GM06990 (cell line): ENCODE measurements around the gene ACKR2.

Source experiments
- DNase-seq: peaks from one replicate; pipeline ENCODE4 v3.0.0-alpha.2; 2011; ENCODE audit not compliant: insufficient read length; ENCODE audit errors: extremely low read depth
- H3K27me3 ChIP-seq: replicated peaks from 2 replicates; pipeline ENCODE4 v1.6.0; 2011; ENCODE audit warnings: low read length; ENCODE audit not compliant: control insufficient read depth, insufficient read depth
- H3K36me3 ChIP-seq: 2 replicates; pipeline ENCODE4 v1.5.1; 2011; ENCODE audit warnings: low read length; ENCODE audit not compliant: control insufficient read depth, insufficient read depth
- H3K4me3 ChIP-seq: replicated peaks from 2 replicates; pipeline ENCODE4 v1.5.1; 2011; ENCODE audit warnings: low read depth, mild to moderate bottlenecking, control low read depth, low read length
- TF ChIP-seq, protein P1 (sequence below): IDR thresholded peaks from 2 replicates; pipeline ENCODE4 v1.5.1; 2011; ENCODE audit warnings: low read length, control low read depth, mild to moderate bottlenecking, inconsistent platforms; ENCODE audit not compliant: insufficient read depth, poor library complexity, severe bottlenecking

Gene ACKR2

DNA sequence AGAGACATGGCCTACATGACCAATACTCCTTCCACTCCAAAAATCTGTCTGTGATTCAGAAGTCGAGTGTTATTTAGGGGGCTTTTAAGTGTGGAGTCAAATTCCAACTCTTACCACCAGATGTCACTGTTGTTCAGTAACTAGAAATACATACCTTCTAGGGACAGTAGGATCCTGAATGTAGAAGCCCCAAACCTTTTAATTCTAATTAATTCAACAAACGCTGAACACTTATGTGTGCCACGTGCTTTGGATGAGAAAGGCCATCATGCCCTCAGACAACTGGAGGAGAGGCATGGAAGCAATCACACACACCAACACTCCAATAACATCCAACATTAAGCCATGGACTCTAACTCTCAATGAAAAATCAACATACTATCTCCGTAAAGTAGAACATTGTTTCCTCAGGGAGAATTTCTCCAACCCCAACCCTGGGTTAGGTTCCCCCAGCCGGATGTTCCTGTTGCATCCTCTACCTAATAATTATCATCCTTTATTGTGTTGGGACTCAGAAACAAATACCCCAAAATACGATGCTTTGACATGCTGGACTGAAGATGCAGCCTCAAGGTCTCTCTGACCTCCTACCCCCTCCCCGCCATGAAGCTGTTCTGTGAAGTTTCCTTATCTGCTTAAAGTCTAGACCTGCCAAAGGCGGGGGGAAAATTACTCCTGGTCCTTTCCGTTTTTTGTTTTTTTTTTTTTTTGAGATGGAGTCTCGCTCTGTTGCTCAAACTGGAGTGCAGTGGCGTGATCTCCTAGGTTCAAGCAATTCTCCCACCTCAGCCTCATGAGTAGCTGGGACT, 28.1 kb upstream of the ACKR2 start:
- TF ChIP-seq, protein P1, sequence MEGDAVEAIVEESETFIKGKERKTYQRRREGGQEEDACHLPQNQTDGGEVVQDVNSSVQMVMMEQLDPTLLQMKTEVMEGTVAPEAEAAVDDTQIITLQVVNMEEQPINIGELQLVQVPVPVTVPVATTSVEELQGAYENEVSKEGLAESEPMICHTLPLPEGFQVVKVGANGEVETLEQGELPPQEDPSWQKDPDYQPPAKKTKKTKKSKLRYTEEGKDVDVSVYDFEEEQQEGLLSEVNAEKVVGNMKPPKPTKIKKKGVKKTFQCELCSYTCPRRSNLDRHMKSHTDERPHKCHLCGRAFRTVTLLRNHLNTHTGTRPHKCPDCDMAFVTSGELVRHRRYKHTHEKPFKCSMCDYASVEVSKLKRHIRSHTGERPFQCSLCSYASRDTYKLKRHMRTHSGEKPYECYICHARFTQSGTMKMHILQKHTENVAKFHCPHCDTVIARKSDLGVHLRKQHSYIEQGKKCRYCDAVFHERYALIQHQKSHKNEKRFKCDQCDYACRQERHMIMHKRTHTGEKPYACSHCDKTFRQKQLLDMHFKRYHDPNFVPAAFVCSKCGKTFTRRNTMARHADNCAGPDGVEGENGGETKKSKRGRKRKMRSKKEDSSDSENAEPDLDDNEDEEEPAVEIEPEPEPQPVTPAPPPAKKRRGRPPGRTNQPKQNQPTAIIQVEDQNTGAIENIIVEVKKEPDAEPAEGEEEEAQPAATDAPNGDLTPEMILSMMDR: peak; percentile 60
- DNase-seq: peak; percentile 20
- no peaks in the 10 kb centered on the region; the same call in none of the 2 replicates for H3K36me3 ChIP-seq
- H3K4me3 ChIP-seq: no peak overlapping the region
- no peaks in the 10 kb centered on the region for H3K27me3 ChIP-seq

DNA sequence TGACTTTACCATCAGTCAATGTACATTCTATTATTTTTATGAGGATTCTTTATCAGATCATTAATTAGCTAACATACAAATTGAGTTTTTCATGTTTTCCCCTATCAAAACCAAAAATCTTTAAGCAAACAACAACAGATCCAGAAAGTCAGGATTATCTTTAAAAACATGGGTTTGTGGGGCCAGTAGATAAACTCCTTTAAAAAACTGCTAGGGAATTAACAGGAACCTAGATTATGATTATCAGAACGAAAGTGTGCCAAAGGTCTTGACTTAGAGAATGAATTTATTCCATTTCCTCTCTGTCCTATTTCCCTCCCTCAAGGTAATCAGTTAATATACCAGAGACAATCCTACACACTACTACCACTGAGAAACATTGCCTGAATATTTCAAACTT, 23.0 kb upstream of the ACKR2 start:
- Histone ChIP-seq H3K36me3 (no peaks in the 10 kb centered on the region; the same call in none of the 2 replicates), H3K4me3 (no peak overlapping the region), H3K27me3 (no peaks in the 10 kb centered on the region)
- TF ChIP-seq, protein P1: no peak
- no peak for DNase-seq

DNA sequence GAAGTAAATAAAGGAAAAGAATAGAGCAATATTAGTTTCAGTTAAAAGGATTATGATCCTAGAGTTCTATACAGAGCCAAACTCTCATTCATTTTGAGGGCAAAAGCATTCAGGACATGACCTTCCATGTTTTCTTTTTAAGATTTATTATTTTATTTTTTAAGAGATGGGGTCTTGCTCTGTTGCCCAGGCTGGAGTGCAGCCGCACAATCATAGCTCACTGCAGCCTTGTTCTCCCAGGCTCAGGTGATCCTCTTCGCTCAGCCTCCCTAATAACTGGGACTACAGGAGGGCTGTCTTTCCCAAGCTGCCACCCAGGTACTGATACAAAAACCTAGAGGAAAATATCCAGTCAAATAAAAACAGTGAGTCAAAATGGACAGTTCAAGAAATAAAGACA, 22.6 kb upstream of the ACKR2 start:
- no peak for DNase-seq
- H3K36me3 ChIP-seq: no peaks in the 10 kb centered on the region; the same call in none of the 2 replicates
- no peak overlapping the region for H3K4me3 ChIP-seq
- no peaks in the 10 kb centered on the region for H3K27me3 ChIP-seq
- TF ChIP-seq, protein P1: no peak

DNA sequence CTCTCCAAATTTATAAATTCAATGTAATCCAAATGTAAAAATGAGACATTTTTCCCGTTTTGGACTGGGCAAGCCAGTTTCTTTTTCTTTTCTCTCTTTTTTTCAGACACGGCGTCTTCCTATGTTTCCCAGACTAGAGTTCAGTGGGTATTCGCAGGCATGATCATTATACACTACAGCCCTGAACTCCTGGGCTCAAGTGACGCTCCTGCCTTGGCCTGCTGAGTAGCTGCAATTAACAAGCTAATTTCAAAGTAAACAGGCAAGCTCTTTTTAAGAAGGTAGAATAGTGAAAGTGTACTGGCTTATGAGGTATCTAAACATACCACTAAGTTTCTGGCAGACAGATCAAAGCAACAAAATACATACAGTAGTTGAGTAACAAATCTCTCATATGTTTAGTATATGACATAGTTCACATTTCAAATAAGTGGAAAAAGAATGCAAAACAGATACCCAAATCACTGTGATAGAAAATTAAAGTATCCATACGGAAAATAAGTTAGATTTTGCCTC, 18.5 kb upstream of the ACKR2 start:
- TF ChIP-seq, protein P1: no peak
- DNase-seq: no peak
- no peaks in the 10 kb centered on the region for H3K27me3 ChIP-seq
- H3K36me3 ChIP-seq: no peaks in the 10 kb centered on the region; the same call in 1 of the 2 replicates
- H3K4me3 ChIP-seq: no peak overlapping the region

DNA sequence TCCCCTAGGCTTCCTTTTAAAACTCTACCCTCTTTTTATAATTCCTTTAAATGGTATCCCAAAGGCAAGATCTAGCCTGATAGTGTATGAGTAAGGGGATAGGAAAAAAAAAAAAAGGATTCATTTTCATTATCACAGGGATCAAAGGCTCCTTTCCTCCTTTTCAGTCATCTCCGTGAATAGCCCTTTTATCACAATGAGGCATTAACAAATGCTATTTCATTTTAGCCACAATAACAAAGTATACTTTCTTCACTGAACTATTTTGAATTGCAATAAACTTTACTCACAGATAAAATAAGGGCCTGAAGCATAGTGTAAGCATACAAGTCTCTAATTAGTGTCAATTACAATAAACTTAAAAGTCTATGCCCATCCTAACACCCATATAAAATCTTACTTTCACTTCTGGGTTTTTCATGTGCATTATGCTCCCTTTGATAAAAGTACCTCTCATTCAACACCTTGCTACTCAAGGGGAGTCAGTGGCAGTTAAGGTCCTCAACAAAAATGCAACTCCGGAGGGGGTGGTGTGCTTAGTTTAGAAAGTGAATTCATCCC, 13.5 kb upstream of the ACKR2 start:
- no peaks in the 10 kb centered on the region for H3K27me3 ChIP-seq
- DNase-seq: no peak
- TF ChIP-seq, protein P1: no peak
- H3K4me3 ChIP-seq: no peak overlapping the region
- no peaks in the 10 kb centered on the region; the same call in 1 of the 2 replicates for H3K36me3 ChIP-seq
